Prostate gland (tissue), 2 donors: ENCODE results near the gene SMG6. TPM values are rescaled to one million over a fixed set of nuclear protein-coding genes. Genes with fewer than 3 reads are reported as not detected.

ENCODE experiments used
- DNase-seq: peaks from one replicate; pipeline ENCODE4 v3.0.0-alpha.2; 2019; ENCODE audit warnings: low spot score
- H3K27ac ChIP-seq, 2 donors: fragments of 200-600 bp; sonication (generic); 2 replicates each; pipeline ENCODE4 v1.5.1; 2017 to 2019
- H3K27me3 ChIP-seq: fragments of 200-600 bp; sonication (generic); replicated peaks from 2 replicates; pipeline ENCODE4 v1.5.1; 2019; ENCODE audit not compliant: insufficient read depth
- H3K36me3 ChIP-seq, 2 donors: fragments of 200-600 bp; sonication (generic); 1 replicate in 1 of 2; 2 replicates in 1 of 2; pipeline versions ENCODE4 v1.5.1 to v1.8.1; 2017 to 2019
- H3K4me1 ChIP-seq: fragments of 200-600 bp; sonication (generic); replicated peaks from 2 replicates; pipeline ENCODE4 v1.5.1; 2019
- H3K4me3 ChIP-seq, 2 donors: fragments of 200-600 bp; sonication (generic); 2 replicates each; pipeline ENCODE4 v1.5.1; 2017 to 2019
- H3K9me3 ChIP-seq: fragments of 200-600 bp; sonication (generic); 2 replicates; pipeline ENCODE4 v1.5.1; 2017
- CTCF ChIP-seq, 4 experiments: fragments of 200-600 bp in 2 of 4; fragments of 450-650 bp in 2 of 4; sonication (generic) in 2 of 4; IDR thresholded peaks; 1 replicate in 3 of 4; 2 replicates in 1 of 4; pipeline ENCODE4 v1.5.1; 2016 to 2019; ENCODE audit warnings: antibody characterized with exemption in 4 of 4, mild to moderate bottlenecking in 2 of 4, moderate library complexity in 2 of 4
- POLR2A ChIP-seq: fragments of 450-650 bp; IDR thresholded peaks from one replicate; pipeline ENCODE4 v1.6.1; 2016; ENCODE audit warnings: antibody characterized with exemption, mild to moderate bottlenecking
- POLR2AphosphoS5 ChIP-seq: sonication (generic); formaldehyde crosslinking; IDR thresholded peaks from one replicate; pipeline ENCODE4 v1.6.1; 2017; ENCODE audit warnings: antibody characterized with exemption
- WGBS: methylation state at CpG from one replicate; pipeline ENCODE4 v1.1.5; 2018; 5-methylcytosine and 5-hydroxymethylcytosine counted together
- intact Hi-C: fragments of 100-400 bp; cut with DNase I; formaldehyde crosslinking; loops from one replicate; pipeline ENCODE4 v1.14.2; 2022
- total RNA-seq, 2 donors: library from RNA; depleted of rRNA; stranded (reverse); fragments of >200 nt; gene quantifications; one replicate each; pipeline ENCODE4 v1.1.0, GENCODE V29; 2016

Gene SMG6
- total RNA-seq, 2 donors from 2014 or later = 23.8 to 56.0 TPM

GRCh38 chr17:2297023-2297422 is 6.6 kb downstream of the SMG6 start:
- TF ChIP-seq POLR2AphosphoS5 (no peak), POLR2A (no peak), CTCF (IDR thresholded peaks at IDR 0.05) (no peak)
- Histone ChIP-seq H3K4me3 (no peak overlapping the region), H3K27ac (no peak overlapping the region), H3K27me3 (no peaks in the 10 kb centered on the region), H3K36me3 (peaks cover 0 to 12% of the 10 kb centered on the region in 2 donors), H3K4me1 (peaks cover under 1% of the 10 kb centered on the region), H3K9me3 (no peaks in the 10 kb centered on the region)
- 73% methylated on average over 5 of the region's 5 CpGs for WGBS
- intact Hi-C loops = no loop called here
- DNase-seq = no peak

GRCh38 chr17:2295575-2295974 is 8.0 kb downstream of the SMG6 start:
- intact Hi-C loops = no loop called here
- no peak overlapping the region for H3K27ac ChIP-seq
- no peaks in the 10 kb centered on the region for H3K4me1 ChIP-seq
- no peak for DNase-seq
- H3K9me3 ChIP-seq = no peaks in the 10 kb centered on the region
- no peaks in the 10 kb centered on the region for H3K27me3 ChIP-seq
- peaks cover 0 to 12% of the 10 kb centered on the region in 2 donors for H3K36me3 ChIP-seq
- 69% methylated on average over 1 of the region's 1 CpG for WGBS
- H3K4me3 ChIP-seq = no peak overlapping the region
- no peak for TF ChIP-seq POLR2A
- no peak for TF ChIP-seq POLR2AphosphoS5
- no peak for TF ChIP-seq CTCF (IDR thresholded peaks at IDR 0.05)

GRCh38 chr17:2292100-2292499 is 11.5 kb downstream of the SMG6 start:
- H3K36me3 ChIP-seq = no peaks in the 10 kb centered on the region
- intact Hi-C loops = no loop called here
- DNase-seq = no peak

DNA sequence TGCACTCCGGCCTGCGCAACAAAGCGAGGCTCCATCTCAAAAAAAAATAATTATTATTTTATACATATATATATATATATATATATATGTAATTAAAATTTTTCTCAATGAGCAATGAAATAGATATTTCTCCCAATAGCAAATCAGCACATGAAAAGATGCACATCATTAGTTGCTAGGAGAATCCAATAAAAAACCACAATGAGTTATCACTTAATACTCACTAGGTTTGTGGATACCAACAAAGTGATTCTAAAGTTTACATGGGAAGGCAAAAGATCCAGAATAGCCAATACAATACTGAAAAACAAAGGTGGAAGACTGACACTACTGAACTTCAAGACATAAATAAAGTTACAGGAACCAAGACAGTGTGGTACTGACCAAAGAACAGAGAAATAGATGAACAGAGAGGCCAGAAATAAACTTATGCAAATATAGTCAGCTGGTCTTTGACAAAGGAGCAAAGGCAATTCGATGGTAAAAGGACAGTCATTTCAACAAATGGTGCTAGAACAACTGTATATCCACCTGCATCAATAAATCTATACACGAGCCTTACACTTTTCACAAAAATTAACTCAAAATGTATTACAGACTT is 13.6 kb downstream of the SMG6 start:
- Histone ChIP-seq H3K4me3 (no peak overlapping the region), H3K9me3 (no peaks in the 10 kb centered on the region), H3K4me1 (no peaks in the 10 kb centered on the region), H3K36me3 (no peaks in the 10 kb centered on the region), H3K27ac (no peak overlapping the region), H3K27me3 (no peaks in the 10 kb centered on the region)
- intact Hi-C loops = no loop called here
- no peak for DNase-seq
- TF ChIP-seq POLR2AphosphoS5 (no peak), CTCF (IDR thresholded peaks at IDR 0.05) (no peak), POLR2A (no peak)
- WGBS = 82% methylated on average over 5 of the region's 5 CpGs

More at GRCh38 chr17:2292100-2292499, 11.5 kb downstream of the SMG6 start:
- Histone ChIP-seq H3K27me3 (no peaks in the 10 kb centered on the region), H3K4me1 (no peaks in the 10 kb centered on the region), H3K4me3 (no peak overlapping the region), H3K27ac (no peak overlapping the region), H3K9me3 (no peaks in the 10 kb centered on the region)
- WGBS = 80% methylated on average over 2 of the region's 2 CpGs
- TF ChIP-seq POLR2AphosphoS5 (no peak), POLR2A (no peak), CTCF (IDR thresholded peaks at IDR 0.05) (no peak)

- H3K36me3 ChIP-seq = no peaks in the 10 kb centered on the region
- no peak overlapping the region for H3K27ac ChIP-seq
- whole genome bisulfite sequencing = 60% methylated on average over 7 of the region's 7 CpGs
- TF ChIP-seq POLR2A (no peak), POLR2AphosphoS5 (no peak), CTCF (IDR thresholded peaks at IDR 0.05) (no peak)
- intact Hi-C loops = loop anchor here (2.0 to 5.0 kb wide), 2 partner anchors 41 to 229 kb away; partner anchors contain the start of gene HIC1
- no peaks in the 10 kb centered on the region for H3K4me1 ChIP-seq
- H3K9me3 ChIP-seq = no peaks in the 10 kb centered on the region
- DNase-seq = no peak
- H3K27me3 ChIP-seq = no peaks in the 10 kb centered on the region
- no peak overlapping the region for H3K4me3 ChIP-seq
These were observed 20.3 kb downstream of the SMG6 start for GRCh38 chr17:2283302-2283701.
